Measurements from ENCODE around the gene ADARB1.

The ADARB1 gene

GRCh38 chr21:45098867-45099266 is 24.5 kb downstream of the ADARB1 start:
- no peak for DNase-seq

GRCh38 chr21:45099571-45099970 is 25.2 kb downstream of the ADARB1 start:
- DNase-seq = no peak

GRCh38 chr21:45100866-45101265 is 26.5 kb downstream of the ADARB1 start:
- no peak for DNase-seq

GRCh38 chr21:45102391-45102932 is 28.1 kb downstream of the ADARB1 start:
- DNase-seq = no peak

GRCh38 chr21:45103971-45104520 is 29.7 kb downstream of the ADARB1 start:
- no peak for DNase-seq

GRCh38 chr21:45104560-45104959 is 30.2 kb downstream of the ADARB1 start:
- DNase-seq = no peak

DNA sequence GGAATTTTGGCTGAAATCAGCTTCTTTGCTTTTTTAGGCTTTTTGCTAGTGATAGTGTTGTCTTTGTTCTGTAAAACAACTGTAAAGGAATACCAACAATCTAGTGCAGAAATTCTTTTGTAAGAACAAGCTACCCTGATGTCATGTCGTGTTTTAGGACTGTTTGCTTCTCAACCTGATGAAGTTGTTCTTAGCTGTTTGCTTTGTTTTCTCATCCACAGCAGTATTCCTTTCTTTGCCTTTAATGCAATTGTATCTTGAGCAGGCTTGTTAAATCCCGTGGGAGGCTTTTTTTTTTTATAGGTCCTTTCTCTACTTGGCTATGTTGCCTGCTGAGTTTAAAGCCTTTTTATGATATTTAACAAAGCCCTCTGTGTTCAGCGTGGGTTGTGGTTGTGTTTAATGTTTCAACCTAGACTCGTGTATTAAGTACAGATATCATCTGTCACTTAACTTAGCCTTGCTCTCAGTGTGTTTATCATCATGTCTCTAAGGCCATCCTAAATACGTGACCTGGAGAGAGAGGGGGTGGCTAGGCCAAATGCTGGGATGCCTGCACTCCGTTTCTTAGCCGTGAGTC is 31.6 kb downstream of the ADARB1 start:
- no peak for DNase-seq

DNA sequence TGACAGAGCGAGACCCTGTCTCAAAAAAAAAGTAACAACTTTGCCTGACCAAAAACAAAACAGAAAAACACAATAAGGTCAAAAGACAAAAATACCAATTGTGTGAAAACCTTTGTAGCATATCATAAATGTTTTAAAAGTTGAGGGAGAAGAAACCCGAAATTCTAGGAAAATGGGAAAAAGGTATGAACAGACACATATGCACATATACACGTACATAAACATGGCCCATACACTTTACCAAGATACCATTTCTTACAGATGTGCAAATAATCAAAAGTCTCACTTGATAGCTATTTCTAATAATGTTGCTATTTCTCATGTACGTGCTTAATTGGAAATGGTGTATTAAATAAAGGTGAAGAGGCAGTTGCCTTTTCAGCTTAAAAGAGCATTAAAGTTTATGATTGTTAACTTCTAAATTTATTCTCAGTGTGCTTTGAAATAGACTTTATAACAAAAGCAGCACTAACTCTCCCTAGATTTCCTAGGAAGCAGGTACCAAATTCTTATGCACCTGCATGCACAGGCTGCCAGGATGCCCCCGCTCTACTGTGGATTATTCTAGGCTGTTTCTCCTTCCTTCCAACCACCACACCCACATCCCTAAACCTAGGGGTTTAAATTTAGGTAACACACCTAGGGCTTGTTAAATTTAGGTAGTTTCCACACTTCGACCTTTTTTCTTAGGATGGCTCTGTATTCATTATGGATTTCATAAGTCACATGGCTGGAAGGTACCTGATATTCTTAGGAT is 33.8 kb downstream of the ADARB1 start:
- no peak for DNase-seq

DNA sequence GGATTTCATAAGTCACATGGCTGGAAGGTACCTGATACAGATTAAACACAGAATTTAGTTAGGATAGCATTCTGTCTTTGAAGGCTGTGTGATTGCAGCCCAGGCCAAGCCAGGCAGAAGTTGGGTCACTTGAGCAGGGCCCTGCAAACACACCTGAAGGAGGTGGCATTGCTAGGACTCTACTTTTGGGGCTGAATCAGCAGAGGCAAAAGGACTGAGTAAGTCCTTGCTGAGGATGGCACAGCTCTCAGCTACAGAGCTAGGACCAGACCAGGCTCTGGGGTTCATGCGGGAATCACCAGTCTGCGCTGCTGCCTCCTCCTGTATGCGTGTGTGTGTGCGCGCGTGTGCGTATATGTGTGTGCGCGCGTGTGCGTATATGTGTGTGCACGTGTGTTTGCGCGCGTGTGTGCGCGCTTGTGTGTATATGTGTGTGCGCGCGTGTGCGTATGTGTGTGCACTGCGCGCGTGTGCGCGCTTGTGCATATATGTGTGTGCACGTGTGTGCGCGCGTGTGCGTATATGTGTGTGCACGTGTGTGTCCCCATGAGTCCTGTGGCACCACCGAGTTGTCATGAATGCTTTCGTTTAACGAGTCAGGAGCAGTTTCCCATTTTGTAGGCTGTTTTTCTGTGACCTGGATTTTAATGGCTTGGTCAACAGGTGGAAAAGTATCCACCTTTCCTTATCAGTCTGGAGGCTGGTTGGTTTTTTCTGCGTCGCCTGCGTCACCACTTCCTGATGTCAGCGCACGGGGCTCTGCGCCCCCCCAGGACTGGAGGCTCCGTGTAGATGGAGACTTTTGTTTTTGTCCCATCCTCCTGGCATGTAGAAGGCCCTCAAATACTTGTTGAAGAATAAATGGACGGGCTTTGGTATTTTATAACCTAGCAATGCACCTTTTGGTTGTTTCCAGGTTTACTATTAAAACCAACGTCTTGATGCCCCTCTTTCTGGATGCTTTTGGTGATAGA is 34.7 kb downstream of the ADARB1 start:
- no peak for DNase-seq

GRCh38 chr21:45109831-45110492 is 35.6 kb downstream of the ADARB1 start:
- peak; percentile 28 for DNase-seq

- DNase-seq = no peak
Observed at GRCh38 chr21:45110873-45111624, 36.7 kb downstream of the ADARB1 start.

DNA sequence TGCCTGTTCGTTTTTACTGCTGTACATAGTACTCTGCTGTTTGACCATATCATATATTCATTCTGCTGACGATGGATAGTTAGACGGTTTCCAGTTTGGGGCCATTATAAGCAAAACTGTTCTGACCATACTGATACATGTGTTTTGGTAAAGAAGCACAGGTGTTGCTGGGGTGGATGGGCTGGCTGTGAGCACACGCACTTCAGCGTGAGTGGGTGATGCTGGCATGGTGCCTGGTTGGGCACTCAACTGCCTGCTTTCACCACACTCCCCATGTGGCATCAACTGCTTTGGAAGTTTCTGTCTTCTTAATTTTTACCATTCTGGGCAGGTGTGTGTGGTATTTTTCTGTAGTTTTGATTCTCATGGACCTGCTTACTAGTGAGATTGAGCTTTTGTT is 37.3 kb downstream of the ADARB1 start:
- no peak for DNase-seq

DNA sequence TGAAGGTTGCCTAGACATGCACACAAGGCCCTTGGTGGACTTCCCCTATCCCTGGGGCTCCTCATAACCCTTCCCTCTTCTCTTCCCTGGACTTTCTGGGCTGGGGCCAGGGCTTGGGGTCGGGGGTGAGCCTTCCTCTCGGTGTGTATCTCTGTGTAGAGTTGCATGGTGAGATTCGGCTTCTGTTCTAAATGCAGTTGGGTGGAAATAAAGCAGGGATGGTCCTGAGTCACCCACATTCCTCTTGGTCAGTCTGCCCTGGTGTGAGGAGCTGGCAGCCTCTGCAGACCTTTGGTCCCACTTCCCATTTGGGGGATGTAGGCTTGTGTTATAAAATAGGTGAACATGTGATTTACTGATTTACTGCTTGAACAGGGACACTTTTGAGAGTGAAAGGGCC is 38.0 kb downstream of the ADARB1 start:
- no peak for DNase-seq

DNA sequence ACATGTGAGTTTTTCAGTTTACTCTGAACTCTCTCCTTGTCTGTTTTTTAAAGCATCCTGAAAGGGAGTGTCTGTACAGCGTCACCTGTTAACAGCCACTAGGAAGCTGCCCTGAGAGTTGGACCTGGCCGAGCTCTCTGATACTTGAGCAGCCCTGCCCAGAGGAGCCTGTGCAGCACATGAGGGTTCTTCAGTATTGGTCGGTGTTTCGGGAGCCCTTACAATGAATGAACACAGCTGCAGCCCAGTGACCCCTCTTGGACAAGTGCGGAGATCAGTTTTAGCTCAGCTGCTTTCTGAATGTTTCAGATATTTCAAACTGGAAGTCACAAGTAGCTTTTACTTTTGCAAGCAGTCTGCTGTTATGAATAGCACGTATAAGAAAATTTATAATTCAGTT is 39.2 kb downstream of the ADARB1 start:
- no peak for DNase-seq

GRCh38 chr21:45114072-45114471 is 39.7 kb downstream of the ADARB1 start:
- no peak for DNase-seq

GRCh38 chr21:45114475-45114874 is 40.1 kb downstream of the ADARB1 start:
- no peak for DNase-seq

GRCh38 chr21:45115141-45115540 is 40.8 kb downstream of the ADARB1 start:
- no peak for DNase-seq

GRCh38 chr21:45116066-45116465 is 41.7 kb downstream of the ADARB1 start:
- no peak for DNase-seq

DNA sequence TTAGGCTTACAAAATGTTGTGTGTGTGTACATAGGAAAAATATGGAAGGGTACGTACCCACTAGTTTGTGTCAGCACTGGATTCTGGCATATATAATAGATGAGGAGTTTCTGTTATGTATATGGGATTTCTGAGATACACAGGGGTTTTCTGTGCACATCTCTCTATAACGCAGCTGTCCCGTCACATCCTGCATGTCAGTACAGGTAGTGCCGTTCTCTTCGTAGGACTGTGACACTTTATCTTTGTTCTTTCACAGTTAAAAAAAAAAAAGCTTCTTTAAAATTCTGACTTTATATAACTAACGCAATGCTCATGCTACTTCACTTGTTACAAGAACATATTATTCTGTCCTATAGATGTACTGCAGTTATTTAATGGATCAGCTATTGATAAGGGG is 42.9 kb downstream of the ADARB1 start:
- DNase-seq = no peak

- DNase-seq = no peak
Observed at GRCh38 chr21:45118099-45118498, 43.7 kb downstream of the ADARB1 start.

GRCh38 chr21:45119812-45120211 is 45.4 kb downstream of the ADARB1 start:
- no peak for DNase-seq

DNA sequence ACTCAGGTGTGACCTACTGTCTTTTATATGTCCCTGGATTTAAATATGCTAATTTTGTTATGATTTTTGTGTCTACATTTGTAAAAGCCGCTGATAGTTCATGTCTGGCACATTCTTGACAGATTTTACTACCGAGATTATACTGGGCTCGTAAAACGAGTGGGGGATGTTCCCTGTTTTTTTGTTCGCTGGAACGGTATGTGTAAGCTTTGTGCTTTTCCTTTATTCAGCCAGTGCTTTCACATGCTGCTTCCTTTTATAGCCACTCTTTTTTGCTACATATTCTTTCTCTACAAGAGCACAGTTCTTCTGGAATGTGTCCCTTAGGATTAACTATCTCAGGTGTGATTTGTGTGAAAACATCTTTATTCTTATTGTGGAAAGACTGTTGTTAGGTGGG is 46.6 kb downstream of the ADARB1 start:
- no peak for DNase-seq

Data from stimulated activated naive CD4-positive, alpha-beta T cell treated with Interleukin-2 at 50 U/mL for 16 hours (primary cell).